ENCODE measurements around the gene ZMYND11.
A peak's percentile ranks its signal among the peaks of the same experiment; 100 is the strongest.

ZMYND11 gene

DNA sequence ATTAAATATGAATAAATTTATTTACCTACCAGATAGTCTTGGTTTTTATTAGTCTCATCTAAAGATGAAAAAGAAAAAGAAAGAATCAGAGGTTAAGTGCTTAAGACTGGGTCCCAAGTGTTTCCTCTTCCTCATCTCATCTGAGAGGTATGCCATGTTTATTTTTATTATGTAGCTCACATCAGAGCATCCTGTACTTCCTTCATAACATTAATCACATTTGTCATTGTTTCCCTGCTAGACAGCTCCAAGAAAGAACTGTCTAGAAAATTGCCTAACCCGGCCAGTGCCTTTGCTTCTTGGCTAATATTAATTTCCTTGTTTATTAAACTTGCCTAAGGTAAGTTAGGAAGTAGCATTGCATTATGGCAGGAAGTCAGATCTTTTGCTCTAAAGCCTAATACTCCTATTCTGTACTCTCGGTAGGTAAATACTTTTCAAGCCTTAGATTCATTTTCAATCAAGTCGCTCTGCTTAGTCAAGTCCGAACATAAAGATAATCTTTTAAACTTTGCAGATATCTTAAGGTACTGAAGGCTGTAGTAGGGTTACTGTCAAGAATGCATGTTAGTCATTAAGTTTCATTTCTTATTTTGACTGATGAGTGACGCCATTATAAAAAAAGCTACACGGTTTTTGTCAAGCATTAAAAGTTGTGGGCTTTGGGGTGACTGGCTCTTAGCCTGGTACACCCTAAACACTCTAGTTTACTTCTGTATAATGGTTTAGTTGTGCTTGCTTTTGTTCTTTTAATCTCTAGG is 47.4 kb downstream of the ZMYND11 start:
- no peak overlapping the region for H3K27ac ChIP-seq (ENCODE audit: extremely low read depth, low read depth, low read length)
- H3K9me3 ChIP-seq (ENCODE audit: control insufficient read depth, insufficient read depth, low read depth, low read length): no peaks in the 10 kb centered on the region
- TF ChIP-seq ZNF10 (tag by site-specific recombination; IDR thresholded peaks at IDR 0.05): no peak
- TF ChIP-seq, protein P1, sequence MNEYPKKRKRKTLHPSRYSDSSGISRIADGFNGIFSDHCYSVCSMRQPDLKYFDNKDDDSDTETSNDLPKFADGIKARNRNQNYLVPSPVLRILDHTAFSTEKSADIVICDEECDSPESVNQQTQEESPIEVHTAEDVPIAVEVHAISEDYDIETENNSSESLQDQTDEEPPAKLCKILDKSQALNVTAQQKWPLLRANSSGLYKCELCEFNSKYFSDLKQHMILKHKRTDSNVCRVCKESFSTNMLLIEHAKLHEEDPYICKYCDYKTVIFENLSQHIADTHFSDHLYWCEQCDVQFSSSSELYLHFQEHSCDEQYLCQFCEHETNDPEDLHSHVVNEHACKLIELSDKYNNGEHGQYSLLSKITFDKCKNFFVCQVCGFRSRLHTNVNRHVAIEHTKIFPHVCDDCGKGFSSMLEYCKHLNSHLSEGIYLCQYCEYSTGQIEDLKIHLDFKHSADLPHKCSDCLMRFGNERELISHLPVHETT (tag by site-specific recombination; IDR thresholded peaks at IDR 0.05): no peak
- no peak for TF ChIP-seq ZNF521 (tag by site-specific recombination; IDR thresholded peaks at IDR 0.05)
- no peak for TF ChIP-seq ZSCAN5A (tag by site-specific recombination; IDR thresholded peaks at IDR 0.05)
- TF ChIP-seq ZNF114 (tag by site-specific recombination; IDR thresholded peaks at IDR 0.05): no peak
- no peak for TF ChIP-seq ZNF777 (tag by site-specific recombination; IDR thresholded peaks at IDR 0.05; ENCODE audit: borderline replicate concordance)
- TF ChIP-seq, protein P2, sequence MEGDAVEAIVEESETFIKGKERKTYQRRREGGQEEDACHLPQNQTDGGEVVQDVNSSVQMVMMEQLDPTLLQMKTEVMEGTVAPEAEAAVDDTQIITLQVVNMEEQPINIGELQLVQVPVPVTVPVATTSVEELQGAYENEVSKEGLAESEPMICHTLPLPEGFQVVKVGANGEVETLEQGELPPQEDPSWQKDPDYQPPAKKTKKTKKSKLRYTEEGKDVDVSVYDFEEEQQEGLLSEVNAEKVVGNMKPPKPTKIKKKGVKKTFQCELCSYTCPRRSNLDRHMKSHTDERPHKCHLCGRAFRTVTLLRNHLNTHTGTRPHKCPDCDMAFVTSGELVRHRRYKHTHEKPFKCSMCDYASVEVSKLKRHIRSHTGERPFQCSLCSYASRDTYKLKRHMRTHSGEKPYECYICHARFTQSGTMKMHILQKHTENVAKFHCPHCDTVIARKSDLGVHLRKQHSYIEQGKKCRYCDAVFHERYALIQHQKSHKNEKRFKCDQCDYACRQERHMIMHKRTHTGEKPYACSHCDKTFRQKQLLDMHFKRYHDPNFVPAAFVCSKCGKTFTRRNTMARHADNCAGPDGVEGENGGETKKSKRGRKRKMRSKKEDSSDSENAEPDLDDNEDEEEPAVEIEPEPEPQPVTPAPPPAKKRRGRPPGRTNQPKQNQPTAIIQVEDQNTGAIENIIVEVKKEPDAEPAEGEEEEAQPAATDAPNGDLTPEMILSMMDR (tag by site-specific recombination; IDR thresholded peaks at IDR 0.05): no peak
- TF ChIP-seq ZSCAN16 (tag by site-specific recombination; IDR thresholded peaks at IDR 0.05): no peak
- TF ChIP-seq ZNF600 (tag by site-specific recombination; IDR thresholded peaks at IDR 0.05): no peak
- TF ChIP-seq ZNF792 (tag by site-specific recombination; IDR thresholded peaks at IDR 0.05): no peak
- TF ChIP-seq ZNF112 (tag by site-specific recombination; IDR thresholded peaks at IDR 0.05): no peak
- no peak for TF ChIP-seq ZEB2 (tag by site-specific recombination; IDR thresholded peaks at IDR 0.05)
- no peak for TF ChIP-seq ZNF202 (tag by site-specific recombination; IDR thresholded peaks at IDR 0.05; ENCODE audit: borderline replicate concordance)
- no peak for TF ChIP-seq ZNF626 (tag by site-specific recombination; IDR thresholded peaks at IDR 0.05)
- CTCF ChIA-PET: interaction anchor here (0.6 to 1.0 kb wide), 2 partner anchors 11 to 1575 kb away, joined by 3 read pairs; no protein-coding TSS in a partner anchor
- H3K4me1 ChIP-seq (ENCODE audit: control insufficient read depth, insufficient read depth, low read length): no peaks in the 10 kb centered on the region
- peaks cover 8 to 18% of the 10 kb centered on the region in 2 experiments for H3K36me3 ChIP-seq (ENCODE audit: control insufficient read depth in 2 of 2, insufficient read depth in 1 of 2, low read length in 2 of 2)
- POLR2A ChIA-PET: interaction anchor here (0.7 kb wide), 1 partner anchor 10 kb away, joined by 4 read pairs; no protein-coding TSS in a partner anchor
- no peak overlapping the region for H3K4me3 ChIP-seq (ENCODE audit: low read depth, low read length)

GRCh38 chr10:184174-184573 is 48.9 kb downstream of the ZMYND11 start:
- ChIA-PET POLR2A (no interaction called here), CTCF (no interaction called here)
- H3K9me3 ChIP-seq (ENCODE audit: control insufficient read depth, insufficient read depth, low read depth, low read length): no peaks in the 10 kb centered on the region
- H3K27ac ChIP-seq (ENCODE audit: extremely low read depth, low read depth, low read length): no peak overlapping the region
- TF ChIP-seq, protein P3, sequence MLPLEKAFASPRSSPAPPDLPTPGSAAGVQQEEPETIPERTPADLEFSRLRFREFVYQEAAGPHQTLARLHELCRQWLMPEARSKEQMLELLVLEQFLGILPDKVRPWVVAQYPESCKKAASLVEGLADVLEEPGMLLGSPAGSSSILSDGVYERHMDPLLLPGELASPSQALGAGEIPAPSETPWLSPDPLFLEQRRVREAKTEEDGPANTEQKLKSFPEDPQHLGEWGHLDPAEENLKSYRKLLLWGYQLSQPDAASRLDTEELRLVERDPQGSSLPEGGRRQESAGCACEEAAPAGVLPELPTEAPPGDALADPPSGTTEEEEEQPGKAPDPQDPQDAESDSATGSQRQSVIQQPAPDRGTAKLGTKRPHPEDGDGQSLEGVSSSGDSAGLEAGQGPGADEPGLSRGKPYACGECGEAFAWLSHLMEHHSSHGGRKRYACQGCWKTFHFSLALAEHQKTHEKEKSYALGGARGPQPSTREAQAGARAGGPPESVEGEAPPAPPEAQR (tag by site-specific recombination; IDR thresholded peaks at IDR 0.05): no peak
- TF ChIP-seq SETDB1 (IDR thresholded peaks at IDR 0.05; ENCODE audit: insufficient read length, low read length) (peak; percentile 30), ZNF529 (tag by site-specific recombination; IDR thresholded peaks at IDR 0.05; ENCODE audit: insufficient replicate concordance) (no peak), ZNF133 (tag by site-specific recombination; IDR thresholded peaks at IDR 0.05) (peak; percentile 99)
- H3K36me3 ChIP-seq (ENCODE audit: control insufficient read depth in 2 of 2, insufficient read depth in 1 of 2, low read length in 2 of 2): peaks cover 8 to 18% of the 10 kb centered on the region in 2 experiments
- H3K4me1 ChIP-seq (ENCODE audit: control insufficient read depth, insufficient read depth, low read length): no peaks in the 10 kb centered on the region
- no peak overlapping the region for H3K4me3 ChIP-seq (ENCODE audit: low read depth, low read length)
